ENCODE measurements around the gene NACC1.
"Not testable (repeated sequence)": the region's sequence is repeated elsewhere in the genome, so short reads cannot be mapped to it uniquely, and the experiment has no call there.

NACC1 gene

DNA sequence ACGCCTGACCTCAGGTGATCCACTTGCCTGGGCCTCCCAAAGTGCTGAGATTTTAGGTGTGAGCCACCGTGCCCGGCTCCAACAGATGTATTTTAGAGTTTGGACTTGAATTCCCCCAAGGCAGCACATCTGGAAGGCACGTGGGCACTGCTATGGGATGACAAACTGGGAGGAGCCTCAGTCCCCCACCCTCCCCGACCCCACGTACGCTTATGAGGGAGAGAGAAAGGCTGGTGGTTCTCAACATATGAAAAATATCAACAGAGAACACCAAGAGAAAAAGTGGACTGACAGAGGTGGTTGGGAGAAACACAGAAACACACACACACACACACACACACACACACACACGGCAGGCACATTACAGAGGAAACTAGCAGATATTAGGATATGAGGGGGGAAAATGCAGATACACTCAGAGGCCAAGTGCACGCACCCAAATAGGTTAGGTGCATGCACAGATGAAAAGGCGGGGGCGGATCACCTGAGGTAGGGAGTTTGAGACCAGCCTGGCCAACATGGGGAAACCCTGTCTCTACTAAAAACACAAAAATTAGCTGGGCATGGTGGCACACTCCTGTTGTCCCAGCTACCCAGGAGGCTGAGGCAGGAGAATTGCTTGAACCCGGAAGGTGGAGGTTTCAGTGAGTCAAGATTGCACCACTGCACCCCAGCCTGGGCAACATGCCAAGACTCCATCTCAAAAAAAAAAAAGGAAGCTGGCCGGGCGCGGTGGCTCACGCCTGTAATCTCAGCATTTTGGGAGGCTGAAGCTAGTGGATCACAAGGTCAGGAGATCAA lies 28.9 kb downstream of the NACC1 start:
- peak; percentile 37 for DNase-seq (ENCODE audit: low read depth)

DNA sequence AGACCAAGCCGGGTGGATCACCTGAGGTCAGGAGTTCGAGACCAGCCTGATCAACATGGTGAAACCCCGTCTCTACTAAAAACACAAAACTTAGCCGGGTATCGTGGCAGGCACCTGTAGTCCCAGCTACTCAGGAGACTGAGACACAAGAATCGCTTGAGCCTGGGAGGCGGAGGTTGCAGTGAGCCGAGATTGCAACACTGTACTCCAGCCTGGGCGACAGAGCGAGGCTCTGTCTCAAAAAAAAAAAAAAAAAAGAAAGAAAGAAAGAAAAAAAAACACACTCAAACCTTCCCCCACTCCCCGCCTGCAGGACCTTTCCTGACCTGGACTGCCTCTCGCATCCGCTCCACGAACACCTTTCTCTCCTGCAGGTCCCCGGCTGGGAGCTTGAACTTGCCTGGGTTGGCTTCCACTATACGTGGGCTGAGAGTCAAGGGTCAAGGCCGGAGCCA lies 31.1 kb downstream of the NACC1 start:
- not testable (repeated sequence) for DNase-seq (ENCODE audit: low read depth)

- peak; percentile 65 for DNase-seq (ENCODE audit: low read depth)
Measured at GRCh38 chr19:13149628-13150186, 31.6 kb downstream of the NACC1 start.

DNA sequence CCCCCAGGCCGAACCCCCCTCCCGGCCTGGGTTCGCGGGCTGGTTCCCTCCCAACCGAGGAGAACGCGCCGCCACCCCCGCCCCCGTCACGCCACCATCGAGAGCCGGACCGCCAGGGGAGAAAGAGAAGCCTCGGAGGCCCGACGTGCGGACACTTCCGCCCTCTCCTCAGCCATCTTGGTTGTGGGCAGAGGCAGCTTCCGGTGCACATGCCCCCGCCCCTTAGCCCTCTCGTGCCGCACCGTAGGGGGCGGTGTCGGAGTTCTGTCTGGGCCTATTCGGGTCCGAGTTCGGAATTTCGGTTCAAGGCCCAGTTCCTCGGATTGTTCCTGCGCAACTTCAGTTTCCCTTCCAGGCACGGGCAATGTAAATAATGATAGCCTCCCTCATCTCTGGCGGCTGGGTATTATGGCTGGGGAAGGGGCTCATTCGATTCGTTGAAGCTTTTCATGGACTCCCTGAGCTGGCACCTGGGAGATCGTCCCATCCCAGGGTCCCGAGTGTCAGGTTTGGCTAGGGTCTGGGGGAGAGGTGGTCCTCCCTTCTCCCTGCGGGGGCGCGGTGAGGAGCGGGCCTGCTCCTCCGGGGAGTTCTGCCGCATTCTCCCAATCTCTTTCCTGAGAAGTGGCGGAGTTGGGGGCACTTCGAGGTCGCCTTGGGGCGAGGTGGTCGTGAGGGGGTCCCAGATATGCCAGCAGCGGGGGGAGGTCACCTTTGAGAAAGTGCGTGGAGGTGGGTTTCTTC lies 32.3 kb downstream of the NACC1 start, which contains the start of the genes IER2 and STX10:
IER2 (plus strand) TSS at position 225 of the 744 bp plus-strand sequence. CDS start 2,776 bp downstream, outside the sequence.
STX10 (minus strand) TSS at position 189 of the 744 bp plus-strand sequence. CDS start 202 bp downstream, outside the sequence.
- peak; percentile 95 for DNase-seq (ENCODE audit: low read depth)

- no peak for DNase-seq (ENCODE audit: low read depth)
Measured at GRCh38 chr19:13150931-13151604, 33.0 kb downstream of the NACC1 start.

DNA sequence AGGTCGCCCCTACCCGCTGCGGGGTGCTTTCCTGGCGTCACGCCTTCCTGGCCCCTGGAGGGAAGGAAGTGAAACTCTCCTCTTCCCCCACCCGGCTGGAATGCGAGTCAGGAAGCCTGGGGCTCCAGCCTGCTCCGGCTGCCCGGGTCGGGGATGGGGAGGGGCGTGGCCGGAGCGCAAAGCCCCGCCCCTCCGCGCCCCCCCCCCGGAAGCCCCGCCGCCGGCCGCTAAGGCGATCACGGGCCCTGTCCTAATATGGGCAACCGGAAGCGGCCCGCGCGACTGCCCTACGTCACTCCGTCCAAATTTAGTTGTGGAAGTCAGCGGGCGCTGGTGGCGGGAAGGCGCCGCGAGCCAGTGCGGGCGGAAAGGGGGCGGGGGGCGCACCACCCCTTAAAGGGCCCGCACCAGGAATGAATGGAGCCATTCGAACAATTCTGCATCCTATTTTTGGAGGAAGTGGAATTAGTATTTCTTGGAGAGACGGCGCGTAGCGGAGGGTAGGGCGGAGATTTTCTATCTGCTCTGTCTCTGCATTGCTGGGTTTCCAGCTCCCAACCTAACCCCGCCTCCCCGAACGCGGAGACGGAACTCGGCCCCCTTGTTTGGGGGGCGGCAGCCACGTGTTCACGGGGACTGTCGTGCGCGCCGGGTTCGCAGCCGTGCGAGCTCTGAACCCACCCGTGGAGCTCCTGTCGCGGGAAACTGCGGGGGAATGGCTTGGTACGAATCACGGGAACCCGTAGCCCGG lies 33.7 kb downstream of the NACC1 start:
- peak; percentile 97 for DNase-seq (ENCODE audit: low read depth)

- DNase-seq (ENCODE audit: low read depth) = no peak
Measured at GRCh38 chr19:13152356-13152973, 34.4 kb downstream of the NACC1 start.

DNA sequence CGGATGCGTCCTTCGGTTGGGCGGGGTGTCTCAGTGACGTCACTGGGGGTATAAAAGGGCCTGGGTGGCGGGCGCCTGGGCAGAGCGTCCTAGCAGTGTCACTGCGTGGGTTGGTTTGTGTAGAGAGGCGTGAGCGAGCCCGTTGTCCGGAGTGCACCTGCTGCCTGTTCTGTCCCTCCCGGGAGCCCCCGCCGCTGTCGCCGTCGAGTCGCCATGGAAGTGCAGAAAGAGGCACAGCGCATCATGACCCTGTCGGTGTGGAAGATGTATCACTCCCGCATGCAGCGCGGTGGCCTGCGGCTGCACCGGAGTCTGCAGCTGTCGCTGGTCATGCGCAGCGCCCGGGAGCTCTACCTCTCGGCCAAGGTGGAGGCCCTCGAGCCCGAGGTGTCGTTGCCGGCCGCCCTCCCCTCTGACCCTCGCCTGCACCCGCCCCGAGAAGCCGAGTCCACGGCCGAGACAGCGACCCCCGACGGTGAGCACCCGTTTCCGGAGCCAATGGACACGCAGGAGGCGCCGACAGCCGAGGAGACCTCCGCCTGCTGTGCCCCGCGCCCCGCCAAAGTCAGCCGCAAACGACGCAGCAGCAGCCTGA lies 35.0 kb downstream of the NACC1 start:
- DNase-seq (ENCODE audit: low read depth) = peak; percentile 95

DNA sequence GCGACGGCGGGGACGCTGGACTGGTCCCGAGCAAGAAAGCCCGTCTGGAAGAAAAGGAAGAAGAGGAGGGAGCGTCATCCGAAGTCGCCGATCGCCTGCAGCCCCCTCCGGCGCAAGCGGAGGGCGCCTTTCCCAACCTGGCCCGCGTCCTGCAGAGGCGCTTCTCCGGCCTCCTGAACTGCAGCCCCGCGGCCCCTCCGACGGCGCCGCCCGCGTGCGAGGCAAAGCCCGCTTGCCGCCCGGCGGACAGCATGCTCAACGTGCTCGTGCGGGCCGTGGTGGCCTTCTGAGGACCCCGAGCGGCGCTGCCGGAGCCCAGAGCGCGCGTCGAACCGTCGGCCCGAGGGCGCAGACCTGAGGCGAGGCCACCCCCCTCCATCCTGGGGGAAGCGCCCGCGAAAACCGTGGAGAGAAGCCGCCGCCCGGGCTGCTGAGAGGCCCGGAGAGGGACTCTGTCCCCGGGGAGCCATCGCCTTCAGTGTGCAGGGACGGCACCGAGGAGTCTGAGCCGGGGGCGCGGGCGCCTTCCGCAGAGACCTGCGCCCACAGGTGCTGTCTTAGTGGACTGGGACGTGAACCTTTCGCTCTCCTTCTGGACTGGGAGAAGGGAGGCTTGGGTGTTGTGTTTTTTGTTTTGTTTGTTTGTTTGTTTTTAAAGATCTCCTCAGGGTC lies 35.6 kb downstream of the NACC1 start:
- peak; percentile 48 for DNase-seq (ENCODE audit: low read depth)

DNA sequence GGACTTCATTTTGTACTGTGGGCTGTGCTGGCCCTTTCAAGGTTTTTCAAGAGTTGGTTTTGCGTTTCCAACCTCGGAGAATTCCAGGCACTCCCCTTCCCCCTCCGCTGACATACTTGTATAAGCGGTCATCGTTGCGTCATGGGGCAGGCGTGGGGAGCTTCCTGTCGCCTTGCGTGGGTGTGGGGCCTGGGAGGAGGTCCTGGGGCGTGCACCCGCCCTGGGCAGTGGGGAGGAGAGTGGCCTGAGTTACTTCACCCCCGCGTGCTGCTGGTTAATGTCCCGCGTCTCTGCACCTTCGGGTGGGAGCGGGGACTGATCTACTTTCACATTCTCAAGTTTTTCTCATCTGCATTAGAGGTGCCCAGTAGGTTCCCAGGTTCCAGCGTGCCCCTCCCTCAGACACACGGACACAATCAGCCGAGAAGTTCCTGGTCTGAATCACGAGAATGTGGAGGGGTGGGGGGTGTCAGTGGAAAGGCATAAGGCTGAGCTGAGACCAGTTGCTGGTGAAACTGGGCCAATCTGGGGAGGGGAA lies 36.2 kb downstream of the NACC1 start:
- DNase-seq (ENCODE audit: low read depth) = peak; percentile 96

DNA sequence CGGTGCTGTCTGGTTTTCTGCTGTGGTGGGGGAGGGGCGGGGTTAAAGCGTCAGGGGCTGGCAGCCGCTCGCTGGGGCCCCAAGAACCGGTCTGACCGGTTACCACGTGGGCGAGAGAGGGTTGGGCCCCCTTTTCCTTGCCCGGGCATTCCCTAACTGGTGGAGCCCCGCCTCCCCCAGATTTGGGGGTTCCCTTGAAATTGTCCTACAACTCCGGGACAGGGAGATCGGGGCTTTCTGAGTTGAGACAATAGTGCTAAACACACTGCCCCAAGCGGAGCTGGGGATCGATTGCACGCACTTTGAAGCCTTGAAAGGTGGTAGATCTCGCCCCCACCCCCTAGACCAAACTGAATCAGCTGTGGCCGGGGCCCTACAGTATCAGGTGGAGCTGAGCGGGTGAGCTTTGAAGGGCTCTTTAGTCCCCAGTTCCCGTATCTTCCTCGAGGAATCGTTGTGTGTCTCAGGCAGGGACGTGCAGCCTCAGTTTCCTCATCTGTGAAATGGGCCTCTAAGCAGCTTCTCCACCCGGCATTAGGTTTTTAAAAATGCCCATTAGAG lies 36.9 kb downstream of the NACC1 start:
- peak; percentile 58 for DNase-seq (ENCODE audit: low read depth)

- DNase-seq (ENCODE audit: low read depth) = peak; percentile 76
Measured at GRCh38 chr19:13155472-13156359, 37.7 kb downstream of the NACC1 start.

DNA sequence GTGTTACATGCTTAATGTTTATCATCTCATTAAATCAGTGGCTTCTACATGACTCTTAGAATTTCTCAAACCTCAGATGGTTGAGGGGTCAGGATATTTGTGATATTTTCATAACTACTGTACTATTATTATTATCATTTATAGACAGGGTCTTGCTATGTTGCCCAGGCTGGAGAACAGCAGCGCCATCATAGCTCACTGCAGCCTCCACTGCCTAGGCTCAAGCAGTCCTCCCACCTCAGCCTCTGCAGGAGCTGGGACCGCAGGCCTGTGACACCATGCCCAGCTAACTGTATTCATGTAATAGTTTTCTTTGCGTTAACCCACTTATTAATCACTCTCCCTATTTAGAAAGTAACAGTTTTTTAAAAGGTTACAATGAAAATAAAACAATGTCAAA lies 41.6 kb downstream of the NACC1 start:
- DNase-seq (ENCODE audit: low read depth) = no peak

DNA sequence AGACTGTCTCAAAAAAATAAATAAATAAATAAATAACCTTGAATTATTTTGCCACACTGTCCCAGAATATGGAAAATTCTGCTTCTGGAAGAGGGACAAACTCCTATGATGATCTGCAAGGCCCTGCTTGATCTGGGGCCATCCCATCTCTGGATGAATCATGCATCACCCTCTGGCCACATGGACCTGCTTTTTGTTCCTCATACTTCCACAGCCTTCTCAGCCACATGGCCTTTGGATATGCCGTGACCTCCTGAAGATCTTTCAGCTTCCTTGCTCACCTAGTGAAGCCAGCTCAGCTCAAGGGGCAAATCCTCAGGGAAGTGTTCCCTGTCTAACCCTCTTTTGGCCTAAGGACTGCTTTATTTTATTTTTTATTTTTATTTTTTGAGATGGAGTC lies 42.5 kb downstream of the NACC1 start:
- DNase-seq (ENCODE audit: low read depth) = peak; percentile 74

DNA sequence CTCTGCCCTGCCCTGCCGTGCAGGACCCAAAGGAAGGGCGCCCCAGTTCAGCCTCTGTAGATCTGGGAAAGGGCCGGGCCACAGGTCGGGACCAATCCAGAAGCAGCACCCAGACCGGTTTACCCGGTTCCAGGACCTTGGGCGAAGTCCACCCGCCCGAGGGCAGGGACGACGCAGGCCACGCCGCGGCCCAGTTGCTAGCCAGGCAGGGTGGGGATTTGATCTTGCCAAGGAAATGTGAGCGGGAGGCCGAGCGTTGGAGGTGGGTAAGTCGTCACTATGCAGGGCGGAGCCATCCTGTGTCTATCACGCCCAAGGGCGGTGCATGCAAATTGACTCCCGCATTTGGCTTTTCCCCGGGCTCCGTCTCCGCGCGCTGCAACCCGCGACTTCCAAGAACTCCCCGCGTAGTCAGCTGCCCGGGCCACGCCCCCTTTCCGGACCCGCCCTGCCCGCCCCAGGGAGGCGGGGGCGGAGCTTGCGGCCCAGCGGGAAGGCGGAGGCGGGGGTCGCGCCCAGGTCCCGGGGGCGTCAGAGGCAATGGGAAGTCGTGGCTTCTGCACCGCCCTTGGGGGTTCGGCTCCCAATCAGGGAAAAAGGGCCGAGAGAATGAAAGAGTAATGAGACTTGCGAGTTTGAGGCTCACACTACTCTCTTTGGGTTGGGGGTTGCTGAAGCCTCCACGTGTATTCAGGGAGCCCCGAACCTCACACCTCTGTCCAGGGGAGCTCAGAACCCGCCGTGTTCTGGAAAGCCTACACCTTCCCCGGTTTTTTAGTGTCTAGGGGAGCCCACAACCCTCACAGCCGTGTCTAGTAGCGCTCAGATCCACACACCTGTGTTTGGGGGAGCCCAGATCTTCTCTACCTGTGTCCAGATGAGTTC lies 44.9 kb downstream of the NACC1 start:
- DNase-seq (ENCODE audit: low read depth) = peak; percentile 98

DNA sequence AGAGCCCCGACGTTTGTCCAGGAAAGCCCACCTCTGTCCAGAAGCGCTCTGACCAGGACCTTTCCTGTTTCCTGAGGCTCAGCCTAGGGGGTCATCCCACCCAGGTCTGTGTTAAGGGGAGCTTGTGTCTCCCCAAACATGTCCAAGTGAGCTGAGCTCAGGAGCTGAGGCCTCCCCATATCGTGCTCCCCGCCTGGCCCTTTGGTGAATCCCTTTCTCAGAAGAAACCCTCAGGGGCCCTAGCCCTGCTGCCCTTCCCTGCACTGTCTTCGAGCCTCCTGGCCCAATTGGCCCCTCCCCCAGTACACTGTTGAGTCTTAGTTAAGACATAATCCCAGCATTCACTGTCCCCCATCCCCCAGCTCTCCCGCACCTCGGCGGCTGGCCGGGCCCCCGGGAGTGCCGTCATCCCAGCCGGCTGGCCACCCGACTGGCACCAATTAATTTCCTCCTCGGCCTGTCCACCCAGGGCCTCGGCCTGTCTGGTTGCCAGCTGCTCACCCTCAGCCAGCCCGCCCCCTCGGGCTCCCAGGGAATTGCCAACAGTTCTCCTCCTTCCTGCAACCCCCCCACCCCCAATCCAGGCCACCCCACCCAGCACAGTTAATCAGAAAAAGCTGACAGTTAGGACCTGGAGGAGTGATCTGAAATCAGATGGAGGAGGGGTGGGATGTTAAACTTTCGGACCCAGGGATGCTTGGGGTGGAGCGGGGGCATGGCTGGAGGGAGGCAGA lies 45.7 kb downstream of the NACC1 start:
- DNase-seq (ENCODE audit: low read depth) = peak; percentile 94

Measured in EH (cell line).